K562 (cell line): ENCODE data around the gene CD34. TPM values are rescaled to one million over a fixed set of nuclear protein-coding genes. Genes with fewer than 3 reads are reported as not detected.

ENCODE experiments used
- BRF2 ChIP-seq: IDR thresholded peaks from 3 replicates; pipeline ENCODE4 v1.6.1; 2011; ENCODE audit warnings: borderline replicate concordance, mild to moderate bottlenecking; ENCODE audit not compliant: insufficient read length, insufficient read depth
- CHD7 ChIP-seq: fragments of 200-600 bp; sonication (generic); IDR thresholded peaks from one replicate; pipeline ENCODE4 v1.6.1; 2012; ENCODE audit warnings: mild to moderate bottlenecking, low read depth, low read length, inconsistent platforms
- ESRRA ChIP-seq: fragments of 450-650 bp; IDR thresholded peaks from 2 replicates; pipeline ENCODE4 v1.6.1; 2014; ENCODE audit warnings: low read depth, mild to moderate bottlenecking, moderate library complexity, borderline replicate concordance
- FOXK1 ChIP-seq: sonication (generic); formaldehyde crosslinking; IDR thresholded peaks from 2 replicates; pipeline ENCODE4 v1.8.0; 2022; ENCODE audit warnings: missing genetic modification reagents, mild to moderate bottlenecking, borderline replicate concordance
- HINFP ChIP-seq: fragments of 450-650 bp; conservative IDR thresholded peaks from 2 replicates; pipeline ENCODE4 v1.6.1; 2016; ENCODE audit warnings: missing genetic modification characterization, low read depth, mild to moderate bottlenecking, control low read depth, missing compliant biosample characterization
- KHSRP ChIP-seq: fragments of 450-650 bp; IDR thresholded peaks from 2 replicates; pipeline ENCODE4 v1.6.1; 2017
- NONO ChIP-seq, 2 experiments: fragments of 200-400 bp in 1 of 2; fragments of 450-650 bp in 1 of 2; formaldehyde crosslinking in 1 of 2; IDR thresholded peaks; 2 replicates each; pipeline ENCODE4 v1.6.1; 2017; ENCODE audit warnings: low read depth in 2 of 2, mild to moderate bottlenecking in 2 of 2, moderate library complexity in 2 of 2, low read length in 1 of 2
- TFAP4 ChIP-seq: sonication (generic); formaldehyde crosslinking; IDR thresholded peaks from 2 replicates; pipeline ENCODE4 v1.8.0; 2022; ENCODE audit warnings: missing genetic modification reagents, mild to moderate bottlenecking, moderate library complexity, borderline replicate concordance
- TRIM24 ChIP-seq, 2 experiments: fragments of 450-650 bp; IDR thresholded peaks; 2 replicates each; pipeline ENCODE4 v1.6.1; 2016
- ZFX ChIP-seq: sonication (generic); formaldehyde crosslinking; IDR thresholded peaks from 2 replicates; pipeline ENCODE4 v1.8.0; 2022; ENCODE audit warnings: mild to moderate bottlenecking, missing genetic modification reagents, moderate library complexity
- ZZZ3 ChIP-seq: fragments of 450-650 bp; IDR thresholded peaks from 2 replicates; pipeline ENCODE4 v1.6.1; 2016; ENCODE audit warnings: antibody characterized with exemption, mild to moderate bottlenecking, moderate library complexity
- polyA plus RNA-seq, 8 experiments: library from polyadenylated mRNA; depleted of rRNA in 4 of 8; stranded (reverse) in 5 of 8; unstranded in 3 of 8; fragments of >200 nt; fragmentation: Nextera tagmentation in 2 of 8; fragmentation: Illumina TruSeq in 1 of 8; extraction: Ambion mirVana in 2 of 8; extraction: Trizol in 1 of 8; gene quantifications; 2 replicates each; pipeline versions ENCODE4 v1.2.1 to v1.2.3, GENCODE V29; 2011 to 2014; ENCODE audit warnings: inconsistent platforms in 1 of 8, missing spikeins in 1 of 8
- total RNA-seq, 7 experiments: library from RNA; depleted of rRNA in 6 of 7; stranded (reverse); fragments of >200 nt in 6 of 7; fragmentation: Illumina TruSeq in 2 of 7; extraction: Trizol in 2 of 7; gene quantifications; 2 replicates each; pipeline versions ENCODE4 v1.2.1 to v1.2.3, GENCODE V29; 2011 to 2021; ENCODE audit warnings: low replicate concordance in 1 of 7

The CD34 gene
- total and polyA plus RNA-seq, 9 of the 15 experiments (the other 6 are each of a cell fraction or from before 2014, with no cell fraction given), result not detected

- no peak for TF ChIP-seq HINFP
- peak; percentile 21 to 87; a peak in 2 of 4 replicates for TF ChIP-seq NONO (IDR thresholded peaks at IDR 0.05; ENCODE audit: low read depth in 2 of 2, low read length in 1 of 2)
- TF ChIP-seq ZFX (CRISPR knock-in tag), result peak; percentile 73
- no peak for TF ChIP-seq BRF2
- no peak for TF ChIP-seq TRIM24 (IDR thresholded peaks at IDR 0.05)
- TF ChIP-seq ZZZ3, result no peak
- no peak for TF ChIP-seq FOXK1 (CRISPR knock-in tag)
- TF ChIP-seq ESRRA, result peak; percentile 49; the same call in 1 of the 2 replicates
- no peak for TF ChIP-seq TFAP4 (CRISPR knock-in tag)
- TF ChIP-seq CHD7, result no peak
- TF ChIP-seq KHSRP, result no peak
Measured at GRCh38 chr1:207868774-207869721, 41.9 kb downstream of the CD34 start (continued).
